ENCODE results near the gene NUCB2.

NUCB2 gene

GRCh38 chr11:17272801-17273200 is 3.7 kb upstream of the NUCB2 start:
- no peak for DNase-seq

- DNase-seq, result no peak
Measured at GRCh38 chr11:17273211-17273610, 3.3 kb upstream of the NUCB2 start.

- DNase-seq, result no peak
Measured at GRCh38 chr11:17273668-17274282, 2.8 kb upstream of the NUCB2 start.

- no peak for DNase-seq
Measured at GRCh38 chr11:17275400-17276235, 921 bp upstream of the NUCB2 start.

- DNase-seq, result peak; percentile 16
Measured at GRCh38 chr11:17277024-17277584, 565 bp downstream of the NUCB2 start.

- DNase-seq, result no peak
Measured at GRCh38 chr11:17280494-17281127, 4.1 kb downstream of the NUCB2 start.

- DNase-seq, result no peak
Measured at GRCh38 chr11:17286332-17286731, 9.8 kb downstream of the NUCB2 start.

GRCh38 chr11:17287058-17287457 is 10.5 kb downstream of the NUCB2 start:
- DNase-seq, result no peak

- DNase-seq, result no peak
Measured at GRCh38 chr11:17291710-17292109, 15.2 kb downstream of the NUCB2 start.

- DNase-seq, result no peak
Measured at GRCh38 chr11:17293311-17293710, 16.8 kb downstream of the NUCB2 start.

- DNase-seq, result no peak
Measured at GRCh38 chr11:17294033-17294432, 17.5 kb downstream of the NUCB2 start.

GRCh38 chr11:17296852-17297559 is 20.5 kb downstream of the NUCB2 start:
- DNase-seq, result no peak

GRCh38 chr11:17298302-17298701 is 21.8 kb downstream of the NUCB2 start:
- no peak for DNase-seq

- no peak for DNase-seq
Measured at GRCh38 chr11:17300372-17300771, 23.8 kb downstream of the NUCB2 start.

- DNase-seq, result no peak
Measured at GRCh38 chr11:17313349-17314231, 37.1 kb downstream of the NUCB2 start.

GRCh38 chr11:17314232-17314547 is 37.7 kb downstream of the NUCB2 start:
- DNase-seq, result peak; percentile 78

GRCh38 chr11:17314904-17315426 is 38.4 kb downstream of the NUCB2 start:
- no peak for DNase-seq

GRCh38 chr11:17328871-17329494 is 52.4 kb downstream of the NUCB2 start:
- no peak for DNase-seq

- DNase-seq, result no peak
Measured at GRCh38 chr11:17331669-17332068, 55.1 kb downstream of the NUCB2 start.

- DNase-seq, result no peak
Measured at GRCh38 chr11:17333799-17334586, 57.5 kb downstream of the NUCB2 start.

GRCh38 chr11:17343257-17343656 is 66.7 kb downstream of the NUCB2 start:
- DNase-seq, result no peak

All from amniotic stem cell (primary cell).